HL-60/S4 treated with retinoic acid at 250 ng/mL for 4 days and 3 days (cell line): ENCODE data around the gene FOXL3.
"Not testable (repeated sequence)": the region's sequence is repeated elsewhere in the genome, so short reads cannot be mapped to it uniquely, and the experiment has no call there.

Source experiments
- in situ Hi-C: fragments of 300-500 bp; cut with MboI; formaldehyde crosslinking; loops from 2 replicates; pipeline ENCODE4 v1.7.0; 2022; ENCODE audit warnings: low sequenced_read_pairs

Gene FOXL3

DNA sequence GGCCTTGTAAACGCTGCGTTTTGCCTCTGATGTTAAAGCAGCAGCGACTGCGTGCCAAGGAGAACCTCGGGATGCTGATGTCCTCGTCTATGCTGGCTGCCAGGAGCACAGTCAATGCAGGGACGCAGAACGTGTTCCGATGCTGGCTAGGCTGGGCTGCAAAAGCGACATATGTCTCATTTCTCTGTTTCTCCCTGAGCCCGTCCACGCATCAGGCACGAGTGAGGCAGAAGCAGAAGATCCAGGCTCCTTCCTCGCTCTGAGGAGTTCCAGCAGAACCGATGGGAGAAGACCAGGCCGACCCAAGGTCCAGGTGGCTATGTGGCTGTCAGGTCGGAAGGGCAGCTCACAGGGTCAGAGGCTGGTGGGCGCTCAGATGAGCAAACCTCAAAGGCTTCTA is 3.7 kb upstream of the FOXL3 start:
- in situ Hi-C loops: no loop called here

GRCh38 chr7:288671-289101 is 1.3 kb upstream of the FOXL3 start:
- in situ Hi-C loops: no loop called here

- in situ Hi-C loops: no loop called here
Measured at GRCh38 chr7:289209-289755, 688 bp upstream of the FOXL3 start.

DNA sequence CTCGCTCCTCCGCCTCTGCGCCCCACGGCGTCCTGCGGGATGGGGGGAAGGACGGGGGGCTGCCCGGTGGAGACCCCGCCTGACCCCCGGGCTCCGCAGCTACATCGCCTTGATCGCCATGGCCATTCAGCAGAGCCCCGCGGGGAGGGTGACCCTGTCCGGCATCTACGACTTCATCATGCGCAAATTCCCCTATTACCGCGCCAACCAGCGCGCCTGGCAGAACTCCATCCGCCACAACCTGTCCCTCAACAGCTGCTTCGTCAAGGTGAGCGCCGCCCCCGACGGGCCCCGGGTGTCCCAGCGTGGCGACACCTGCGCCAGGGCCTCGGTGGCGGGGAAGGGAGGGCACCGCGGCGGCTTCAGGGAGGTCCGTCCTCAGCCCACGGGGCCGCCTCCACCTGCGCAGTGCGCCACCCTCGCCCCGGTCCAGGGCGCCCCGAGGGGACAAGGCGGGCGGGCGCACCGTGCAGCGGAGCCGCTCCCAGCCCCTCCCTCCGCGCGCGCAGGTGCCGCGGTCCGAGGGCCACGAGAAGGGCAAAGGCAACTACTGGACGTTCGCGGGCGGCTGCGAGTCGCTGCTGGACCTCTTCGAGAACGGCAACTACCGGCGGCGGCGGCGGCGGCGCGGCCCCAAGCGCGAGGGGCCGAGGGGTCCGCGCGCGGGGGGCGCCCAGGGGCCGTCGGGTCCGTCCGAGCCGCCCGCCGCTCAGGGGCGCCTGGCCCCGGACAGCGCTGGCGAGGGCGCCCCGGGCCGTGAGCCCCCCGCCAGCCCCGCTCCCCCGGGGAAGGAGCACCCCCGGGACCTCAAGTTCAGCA is 793 bp downstream of the FOXL3 start:
- in situ Hi-C loops: no loop called here

DNA sequence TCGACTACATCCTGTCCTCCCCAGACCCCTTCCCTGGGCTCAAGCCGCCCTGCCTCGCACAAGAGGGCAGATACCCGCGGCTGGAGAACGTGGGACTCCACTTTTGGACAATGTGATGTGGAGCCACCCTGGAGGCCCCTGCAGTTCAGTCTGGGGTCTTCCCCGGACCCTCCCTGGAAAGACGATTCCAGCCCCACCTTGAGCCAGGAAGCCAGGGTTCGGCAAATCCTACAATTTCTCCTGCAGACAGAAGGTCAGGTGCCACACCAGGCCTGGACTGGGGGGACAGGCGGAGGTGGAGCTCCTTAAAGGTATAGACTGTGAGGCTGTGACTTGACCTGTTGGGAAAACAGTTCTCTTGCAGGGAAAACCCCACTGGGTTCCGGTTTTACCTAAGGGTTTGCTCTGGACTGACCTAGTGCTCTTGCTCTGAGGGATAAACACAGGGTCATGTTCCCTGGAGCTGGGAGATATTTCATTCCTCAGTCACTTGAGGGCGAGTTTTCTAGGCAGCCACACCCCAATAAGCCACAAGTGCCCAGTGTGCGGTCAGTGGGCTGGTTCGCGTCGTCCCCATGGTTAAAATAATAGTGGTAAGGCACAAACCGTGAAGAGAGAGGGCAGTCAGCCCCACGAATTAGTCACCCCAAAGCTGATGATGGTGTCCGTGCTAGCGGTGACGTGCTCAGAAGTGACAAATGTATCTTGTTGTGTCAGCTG is 1.6 kb downstream of the FOXL3 start:
- in situ Hi-C loops: no loop called here

- in situ Hi-C loops: no loop called here
Measured at GRCh38 chr7:292226-292625, 2.3 kb downstream of the FOXL3 start.

GRCh38 chr7:292826-293225 is 2.9 kb downstream of the FOXL3 start:
- in situ Hi-C loops: no loop called here

DNA sequence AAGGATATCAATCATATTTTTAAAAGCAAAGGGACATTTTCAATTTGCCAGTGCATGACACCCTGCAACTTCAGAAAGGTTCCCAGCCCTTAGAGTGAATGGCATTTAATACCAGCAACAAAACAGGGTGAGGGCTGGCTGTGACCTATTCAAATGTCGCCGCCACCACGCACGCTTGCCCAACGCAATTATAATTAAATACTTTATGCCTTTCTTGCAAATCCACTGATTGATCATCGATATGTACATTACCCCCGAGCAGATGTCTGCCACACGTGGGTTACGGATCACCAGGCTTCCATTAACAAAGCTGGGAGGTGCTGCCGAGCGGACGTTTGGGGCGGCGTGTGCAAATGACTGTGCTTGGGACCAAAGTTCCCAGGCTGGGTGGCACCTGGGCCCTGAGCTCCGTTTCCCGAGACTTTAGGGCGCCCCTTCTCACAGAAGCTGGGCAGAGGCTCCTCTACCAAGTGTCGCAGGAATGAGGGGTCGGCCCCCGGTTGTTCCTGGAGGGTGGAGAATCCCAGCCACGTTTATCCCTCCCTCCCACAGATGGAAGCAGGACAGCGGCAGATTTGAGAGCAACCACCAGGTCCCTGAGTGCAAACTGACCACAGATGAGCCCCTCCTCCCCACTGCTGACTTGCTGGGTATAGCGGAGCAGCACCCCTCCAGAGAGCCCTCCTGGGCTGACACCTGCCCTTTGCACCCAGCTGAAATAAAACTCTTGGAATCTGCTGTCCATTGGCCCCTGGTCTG is 3.9 kb downstream of the FOXL3 start:
- in situ Hi-C loops: no loop called here

DNA sequence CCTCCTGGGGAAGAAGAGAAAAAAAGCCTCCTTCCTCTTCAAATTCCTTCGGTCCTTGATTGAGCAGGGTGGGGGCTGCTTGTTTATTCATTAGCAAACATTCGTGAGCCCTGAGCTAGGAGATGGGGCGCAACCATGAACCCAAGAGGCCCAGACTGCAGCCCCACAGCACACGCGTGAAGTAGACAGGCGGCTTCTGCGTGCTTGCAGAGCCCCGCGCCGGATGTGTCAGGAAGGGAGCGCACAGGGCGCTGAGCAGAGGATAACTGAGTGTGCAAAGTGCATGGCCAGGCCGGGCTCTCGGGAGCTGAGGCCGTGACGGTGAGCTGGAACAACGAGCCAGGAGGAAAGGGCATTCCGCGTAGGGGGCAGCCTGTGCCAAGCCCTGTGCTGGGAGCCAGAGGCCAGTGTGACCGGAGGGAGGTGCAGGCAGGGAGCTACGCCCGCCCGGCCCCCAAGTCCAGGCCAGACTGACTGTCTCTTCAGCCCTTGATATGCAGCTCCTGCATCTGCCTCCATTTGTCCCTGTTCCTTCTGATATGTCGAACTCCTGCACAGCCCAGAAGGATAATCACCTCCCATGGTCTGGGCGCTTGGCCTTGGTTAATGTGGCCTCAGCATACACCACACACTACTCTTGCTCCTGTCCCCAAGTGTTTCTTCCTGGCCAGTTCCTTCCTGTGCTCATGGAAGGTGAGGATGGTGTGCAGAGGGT is 4.6 kb downstream of the FOXL3 start:
- in situ Hi-C loops: no loop called here

- in situ Hi-C loops: no loop called here
Measured at GRCh38 chr7:295155-296154, 5.5 kb downstream of the FOXL3 start.

DNA sequence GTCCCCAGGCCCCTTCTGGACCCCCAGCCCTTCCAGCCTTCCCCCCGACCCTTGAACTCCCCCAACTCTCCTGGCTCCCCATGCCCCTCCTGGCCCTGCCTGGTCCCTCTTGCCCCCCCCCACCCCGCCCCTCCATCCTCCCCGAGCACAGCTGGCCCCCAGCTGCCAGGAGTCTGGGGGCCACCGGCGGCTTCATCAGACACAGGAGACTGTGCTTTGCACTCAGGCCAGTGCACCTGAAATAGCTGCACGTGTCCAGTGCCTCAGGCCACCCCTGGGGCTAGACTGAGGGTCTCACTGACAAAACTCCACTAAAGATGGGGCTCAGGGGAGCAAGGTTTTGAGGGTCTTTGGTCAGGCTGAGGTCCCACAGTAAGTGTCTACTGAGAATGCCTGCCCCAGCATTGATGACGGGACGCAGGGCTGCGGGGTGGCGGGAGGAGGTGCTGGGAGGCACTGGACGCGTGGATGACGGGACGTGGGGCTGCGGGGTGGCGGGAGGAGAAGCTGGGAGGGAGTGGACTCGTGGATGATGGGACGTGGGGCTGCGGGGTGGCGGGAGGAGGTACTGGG is 6.5 kb downstream of the FOXL3 start:
- in situ Hi-C loops: no loop called here

GRCh38 chr7:297141-297540 is 7.2 kb downstream of the FOXL3 start:
- in situ Hi-C loops: not testable (repeated sequence)

DNA sequence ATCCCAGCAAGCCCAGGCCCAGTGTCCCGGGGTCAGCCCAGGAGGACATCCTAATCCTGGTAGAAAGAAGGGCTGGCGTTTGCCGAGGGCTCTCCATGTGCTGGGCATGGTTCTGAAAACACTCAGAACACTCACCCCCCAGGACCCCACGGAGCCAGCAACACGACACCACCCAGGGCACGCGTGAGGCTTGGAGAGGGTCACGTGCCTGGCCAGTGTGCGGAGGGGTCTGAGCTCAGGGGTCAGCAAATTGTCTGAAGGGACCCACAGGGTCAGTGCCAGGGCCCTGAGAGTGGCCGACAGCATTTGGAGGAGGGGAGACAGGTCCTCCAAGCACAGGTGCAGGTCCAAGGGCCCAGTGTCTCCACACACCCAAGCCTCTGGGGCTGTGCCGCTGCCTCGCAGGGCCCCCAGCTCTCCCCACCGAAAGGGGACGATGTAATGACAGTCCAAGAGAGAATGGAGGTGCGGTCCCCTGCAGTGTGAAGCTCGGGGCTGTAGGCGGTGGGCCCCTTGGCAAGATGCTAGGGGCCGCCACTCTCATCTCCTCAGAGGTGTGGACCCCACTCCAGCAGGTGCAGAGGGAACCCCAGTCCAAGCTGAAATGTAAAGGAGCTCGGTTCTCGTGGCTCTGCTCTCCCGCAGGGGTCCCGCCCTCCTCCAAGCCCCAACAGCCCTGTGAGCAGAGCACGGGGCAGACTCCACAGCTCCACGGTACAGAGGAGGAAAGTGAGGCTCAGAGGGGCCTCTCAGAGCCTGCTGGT is 7.8 kb downstream of the FOXL3 start:
- in situ Hi-C loops: no loop called here

- in situ Hi-C loops: no loop called here
Measured at GRCh38 chr7:298375-298702, 8.4 kb downstream of the FOXL3 start.

DNA sequence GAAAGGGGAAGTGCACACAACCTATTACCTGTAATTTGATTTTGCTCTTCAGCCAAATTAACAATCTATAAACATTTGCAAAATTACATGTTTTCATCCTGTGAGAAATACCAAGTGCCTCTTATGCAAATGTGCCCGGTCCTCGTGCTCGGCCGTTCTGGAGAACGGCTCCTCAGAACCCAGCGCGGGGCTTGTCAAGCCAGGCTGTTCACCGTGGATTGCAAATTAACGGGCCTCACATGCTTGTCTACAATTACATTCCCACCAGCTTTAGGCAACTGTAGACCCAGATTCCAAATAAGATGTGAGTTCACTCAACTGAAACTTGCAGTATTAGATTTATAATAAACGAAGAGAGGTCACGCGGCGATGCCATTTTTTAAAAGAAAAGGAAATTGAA is 8.8 kb downstream of the FOXL3 start:
- in situ Hi-C loops: no loop called here

DNA sequence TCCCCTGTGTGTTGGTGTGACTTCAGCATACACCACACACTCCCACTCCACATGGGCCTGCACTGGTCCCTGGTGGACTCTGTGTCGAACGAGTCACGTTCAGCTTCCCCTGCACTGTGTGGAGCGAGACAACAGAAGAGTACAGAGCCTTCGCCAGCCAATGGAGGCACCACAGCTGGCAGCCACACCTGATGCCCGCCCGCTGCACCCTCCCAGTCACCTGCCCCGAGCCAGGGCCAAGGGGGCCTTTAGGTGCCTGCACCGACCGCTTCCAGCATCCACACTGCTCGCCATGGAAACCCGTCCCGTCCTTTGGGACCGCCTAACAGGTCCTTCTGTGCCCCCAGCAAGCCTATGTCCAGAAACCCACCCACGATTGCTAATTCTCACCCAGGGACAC is 9.2 kb downstream of the FOXL3 start:
- in situ Hi-C loops: no loop called here

DNA sequence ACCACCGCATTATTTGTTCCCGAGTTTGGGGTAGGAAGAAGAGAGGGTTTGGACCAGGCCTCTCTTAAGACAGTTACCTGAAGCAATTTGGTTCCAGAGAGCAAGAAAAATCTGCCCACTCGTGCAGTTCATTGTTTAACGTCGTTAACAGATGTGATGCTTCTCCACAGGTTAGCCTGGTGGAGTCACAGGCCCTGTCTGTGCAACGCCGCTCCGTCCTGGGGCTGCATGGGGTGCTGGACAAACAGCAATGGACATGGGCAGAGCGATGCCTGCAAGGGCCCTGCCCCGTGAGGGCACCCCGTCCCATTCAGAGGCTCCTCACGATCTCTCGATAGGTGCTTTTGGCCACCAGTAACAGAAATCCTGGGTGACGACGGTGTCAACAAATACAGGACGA is 9.7 kb downstream of the FOXL3 start:
- in situ Hi-C loops: no loop called here

DNA sequence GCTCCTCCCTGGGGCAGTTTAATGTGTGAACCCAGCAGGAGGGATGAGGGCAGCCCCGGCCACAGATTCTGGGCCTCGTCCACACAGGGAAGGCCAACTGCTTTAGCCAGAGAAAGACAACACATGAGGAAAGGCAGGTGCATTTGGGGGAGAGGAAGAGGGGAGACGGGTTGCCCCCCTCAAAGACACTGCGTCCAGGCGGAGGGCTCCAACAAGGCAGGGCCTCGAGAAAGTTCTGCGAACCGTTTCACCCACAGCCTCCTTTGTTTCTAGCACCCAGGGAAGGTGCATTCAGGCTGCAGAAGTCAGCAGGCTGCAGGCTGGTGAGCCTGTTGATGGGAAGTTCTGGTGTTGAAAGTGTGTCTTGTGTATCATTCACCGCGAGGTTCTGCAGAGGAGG is 10.1 kb downstream of the FOXL3 start:
- in situ Hi-C loops: no loop called here
